GM12878 (cell line): Measurements from ENCODE around the gene DST. TPM values are rescaled to one million over a fixed set of nuclear protein-coding genes. Genes with fewer than 3 reads are reported as not detected.

Experiments
- HCFC1 ChIP-seq: fragments of 150-350 bp; IDR thresholded peaks from 2 replicates; pipeline ENCODE4 v1.6.1; 2014; ENCODE audit warnings: low read length
- HDAC2 ChIP-seq: fragments of 200-600 bp; sonication (generic); IDR thresholded peaks from 2 replicates; pipeline ENCODE4 v1.6.1; 2017
- MYB ChIP-seq: fragments of 150-350 bp; IDR thresholded peaks from 2 replicates; pipeline ENCODE4 v1.6.1; 2014; ENCODE audit warnings: mild to moderate bottlenecking, low read depth, low read length, borderline replicate concordance
- ZNF24 ChIP-seq: fragments of 450-650 bp; IDR thresholded peaks from 2 replicates; pipeline ENCODE4 v1.6.1; 2017; ENCODE audit warnings: antibody characterized with exemption, mild to moderate bottlenecking
- polyA plus RNA-seq, 11 experiments: library from polyadenylated mRNA; depleted of rRNA in 4 of 11; unstranded in 6 of 11; stranded (reverse) in 5 of 11; fragments of >200 nt; fragmentation: Nextera tagmentation in 4 of 11; fragmentation: Illumina TruSeq in 1 of 11; extraction: Ambion mirVana in 4 of 11; extraction: Trizol in 1 of 11; gene quantifications; 1 replicate in 1 of 11; 2 replicates in 10 of 11; pipeline versions ENCODE4 v1.2.1 to v1.2.3, GENCODE V29; 2011 to 2016; ENCODE audit warnings: inconsistent platforms in 2 of 11, missing spikeins in 2 of 11, low read depth in 1 of 11
- total RNA-seq, 4 experiments: library from RNA; depleted of rRNA in 3 of 4; stranded (reverse); fragments of >200 nt in 3 of 4; fragmentation: Illumina TruSeq in 1 of 4; extraction: Trizol in 1 of 4; gene quantifications; 2 replicates each; pipeline versions ENCODE4 v1.2.1 to v1.2.3, GENCODE V29; 2013 to 2021
- TF ChIP-seq, protein P1 (sequence below): fragments of 450-650 bp; IDR thresholded peaks from 2 replicates; pipeline ENCODE4 v1.6.1; 2016; ENCODE audit warnings: mild to moderate bottlenecking, moderate library complexity, borderline replicate concordance
- TF ChIP-seq, protein P2 (sequence below): IDR thresholded peaks from 2 replicates; pipeline ENCODE4 v1.6.1; 2012; ENCODE audit warnings: low read depth, low read length, improper control_type of control experiment
- TF ChIP-seq, protein P3 (sequence below): IDR thresholded peaks from 2 replicates; pipeline ENCODE4 v1.6.1; 2011; ENCODE audit warnings: borderline replicate concordance, low read depth, mild to moderate bottlenecking, moderate library complexity, low read length; ENCODE audit not compliant: insufficient read depth, poor library complexity, severe bottlenecking

Gene DST
- total and polyA plus RNA-seq, 10 of the 15 experiments (the other 5 are each of a cell fraction or from before 2014, with no cell fraction given), result 32.1 to 156 (median 75.0) TPM

- TF ChIP-seq, protein P1, sequence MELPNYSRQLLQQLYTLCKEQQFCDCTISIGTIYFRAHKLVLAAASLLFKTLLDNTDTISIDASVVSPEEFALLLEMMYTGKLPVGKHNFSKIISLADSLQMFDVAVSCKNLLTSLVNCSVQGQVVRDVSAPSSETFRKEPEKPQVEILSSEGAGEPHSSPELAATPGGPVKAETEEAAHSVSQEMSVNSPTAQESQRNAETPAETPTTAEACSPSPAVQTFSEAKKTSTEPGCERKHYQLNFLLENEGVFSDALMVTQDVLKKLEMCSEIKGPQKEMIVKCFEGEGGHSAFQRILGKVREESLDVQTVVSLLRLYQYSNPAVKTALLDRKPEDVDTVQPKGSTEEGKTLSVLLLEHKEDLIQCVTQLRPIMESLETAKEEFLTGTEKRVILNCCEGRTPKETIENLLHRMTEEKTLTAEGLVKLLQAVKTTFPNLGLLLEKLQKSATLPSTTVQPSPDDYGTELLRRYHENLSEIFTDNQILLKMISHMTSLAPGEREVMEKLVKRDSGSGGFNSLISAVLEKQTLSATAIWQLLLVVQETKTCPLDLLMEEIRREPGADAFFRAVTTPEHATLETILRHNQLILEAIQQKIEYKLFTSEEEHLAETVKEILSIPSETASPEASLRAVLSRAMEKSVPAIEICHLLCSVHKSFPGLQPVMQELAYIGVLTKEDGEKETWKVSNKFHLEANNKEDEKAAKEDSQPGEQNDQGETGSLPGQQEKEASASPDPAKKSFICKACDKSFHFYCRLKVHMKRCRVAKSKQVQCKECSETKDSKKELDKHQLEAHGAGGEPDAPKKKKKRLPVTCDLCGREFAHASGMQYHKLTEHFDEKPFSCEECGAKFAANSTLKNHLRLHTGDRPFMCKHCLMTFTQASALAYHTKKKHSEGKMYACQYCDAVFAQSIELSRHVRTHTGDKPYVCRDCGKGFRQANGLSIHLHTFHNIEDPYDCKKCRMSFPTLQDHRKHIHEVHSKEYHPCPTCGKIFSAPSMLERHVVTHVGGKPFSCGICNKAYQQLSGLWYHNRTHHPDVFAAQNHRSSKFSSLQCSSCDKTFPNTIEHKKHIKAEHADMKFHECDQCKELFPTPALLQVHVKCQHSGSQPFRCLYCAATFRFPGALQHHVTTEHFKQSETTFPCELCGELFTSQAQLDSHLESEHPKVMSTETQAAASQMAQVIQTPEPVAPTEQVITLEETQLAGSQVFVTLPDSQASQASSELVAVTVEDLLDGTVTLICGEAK, result no peak
- TF ChIP-seq HCFC1 (no peak), MYB (no peak), ZNF24 (no peak), HDAC2 (no peak)
- TF ChIP-seq, protein P2, sequence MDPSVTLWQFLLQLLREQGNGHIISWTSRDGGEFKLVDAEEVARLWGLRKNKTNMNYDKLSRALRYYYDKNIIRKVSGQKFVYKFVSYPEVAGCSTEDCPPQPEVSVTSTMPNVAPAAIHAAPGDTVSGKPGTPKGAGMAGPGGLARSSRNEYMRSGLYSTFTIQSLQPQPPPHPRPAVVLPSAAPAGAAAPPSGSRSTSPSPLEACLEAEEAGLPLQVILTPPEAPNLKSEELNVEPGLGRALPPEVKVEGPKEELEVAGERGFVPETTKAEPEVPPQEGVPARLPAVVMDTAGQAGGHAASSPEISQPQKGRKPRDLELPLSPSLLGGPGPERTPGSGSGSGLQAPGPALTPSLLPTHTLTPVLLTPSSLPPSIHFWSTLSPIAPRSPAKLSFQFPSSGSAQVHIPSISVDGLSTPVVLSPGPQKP, result no peak
- TF ChIP-seq, protein P3, sequence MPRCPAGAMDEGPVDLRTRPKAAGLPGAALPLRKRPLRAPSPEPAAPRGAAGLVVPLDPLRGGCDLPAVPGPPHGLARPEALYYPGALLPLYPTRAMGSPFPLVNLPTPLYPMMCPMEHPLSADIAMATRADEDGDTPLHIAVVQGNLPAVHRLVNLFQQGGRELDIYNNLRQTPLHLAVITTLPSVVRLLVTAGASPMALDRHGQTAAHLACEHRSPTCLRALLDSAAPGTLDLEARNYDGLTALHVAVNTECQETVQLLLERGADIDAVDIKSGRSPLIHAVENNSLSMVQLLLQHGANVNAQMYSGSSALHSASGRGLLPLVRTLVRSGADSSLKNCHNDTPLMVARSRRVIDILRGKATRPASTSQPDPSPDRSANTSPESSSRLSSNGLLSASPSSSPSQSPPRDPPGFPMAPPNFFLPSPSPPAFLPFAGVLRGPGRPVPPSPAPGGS, result no peak
Observed at GRCh38 chr6:56551409-56552120, 91.1 kb downstream of the DST start (continued).
